ENCODE results near the gene RPUSD1.

- TF ChIP-seq, protein P1, sequence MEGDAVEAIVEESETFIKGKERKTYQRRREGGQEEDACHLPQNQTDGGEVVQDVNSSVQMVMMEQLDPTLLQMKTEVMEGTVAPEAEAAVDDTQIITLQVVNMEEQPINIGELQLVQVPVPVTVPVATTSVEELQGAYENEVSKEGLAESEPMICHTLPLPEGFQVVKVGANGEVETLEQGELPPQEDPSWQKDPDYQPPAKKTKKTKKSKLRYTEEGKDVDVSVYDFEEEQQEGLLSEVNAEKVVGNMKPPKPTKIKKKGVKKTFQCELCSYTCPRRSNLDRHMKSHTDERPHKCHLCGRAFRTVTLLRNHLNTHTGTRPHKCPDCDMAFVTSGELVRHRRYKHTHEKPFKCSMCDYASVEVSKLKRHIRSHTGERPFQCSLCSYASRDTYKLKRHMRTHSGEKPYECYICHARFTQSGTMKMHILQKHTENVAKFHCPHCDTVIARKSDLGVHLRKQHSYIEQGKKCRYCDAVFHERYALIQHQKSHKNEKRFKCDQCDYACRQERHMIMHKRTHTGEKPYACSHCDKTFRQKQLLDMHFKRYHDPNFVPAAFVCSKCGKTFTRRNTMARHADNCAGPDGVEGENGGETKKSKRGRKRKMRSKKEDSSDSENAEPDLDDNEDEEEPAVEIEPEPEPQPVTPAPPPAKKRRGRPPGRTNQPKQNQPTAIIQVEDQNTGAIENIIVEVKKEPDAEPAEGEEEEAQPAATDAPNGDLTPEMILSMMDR (IDR thresholded peaks at IDR 0.05), result no peak
- TF ChIP-seq POLR2A (IDR thresholded peaks at IDR 0.05), result no peak
These were observed 42.1 kb upstream of the RPUSD1 start for GRCh38 chr16:830107-830870.
